ENCODE data around the gene ZNF750. TPM values are rescaled to one million over a fixed set of nuclear protein-coding genes. Genes with fewer than 3 reads are reported as not detected.

The ZNF750 gene
- total and polyA plus RNA-seq, 2 of the 13 experiments (the other 11 are each of a cell fraction or from before 2014, with no cell fraction given) = not detected

DNA sequence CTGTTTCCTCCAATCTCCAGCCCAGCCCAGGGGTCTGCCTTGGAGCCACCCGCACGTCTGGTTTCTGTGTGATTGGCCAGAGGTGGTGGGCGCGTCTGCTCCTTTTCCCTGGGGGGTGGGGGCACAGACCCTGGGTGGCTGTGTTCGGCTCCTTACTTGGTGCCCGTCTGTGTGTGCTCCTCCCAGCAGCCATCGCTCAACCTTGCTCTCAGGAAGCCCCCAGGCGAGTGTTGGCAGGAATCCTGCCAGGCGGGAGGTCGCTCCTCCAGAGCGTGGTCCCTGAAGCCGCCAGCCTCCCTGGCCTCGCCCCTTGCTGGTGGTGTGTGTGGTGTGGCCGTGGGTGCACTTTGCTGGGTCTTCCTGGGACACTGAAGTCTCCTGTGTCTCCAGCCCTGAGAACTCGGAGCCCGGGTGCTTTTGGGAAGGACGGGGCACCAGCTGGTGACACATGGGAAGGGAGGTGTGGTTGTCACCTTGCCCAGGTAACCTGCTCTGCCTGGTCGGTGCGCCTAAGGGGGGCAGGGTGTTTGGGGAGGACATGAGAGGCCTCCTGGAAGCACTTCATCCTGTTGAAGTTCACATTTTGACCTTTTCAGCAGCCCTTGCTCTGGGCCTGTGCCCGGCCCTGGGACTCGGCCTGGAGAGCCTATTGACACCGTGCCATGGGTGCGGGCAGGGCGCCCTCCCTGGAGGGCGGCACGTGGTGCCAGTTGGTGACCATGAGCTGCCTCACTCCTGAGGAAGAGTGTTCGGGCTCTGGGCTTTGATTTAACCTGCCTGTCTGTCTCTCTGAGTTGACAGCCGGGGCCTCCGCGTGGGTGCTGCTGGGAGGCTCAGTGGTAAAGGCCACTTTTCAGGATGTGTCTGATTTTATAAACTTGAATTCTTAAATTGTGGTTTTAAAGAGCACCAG lies 49.0 kb upstream of the ZNF750 start (continued):
- TF ChIP-seq SNAI1 (CRISPR knock-in tag; IDR thresholded peaks at IDR 0.05; ENCODE audit: borderline replicate concordance) (peak; percentile 70; the same call in 1 of the 2 replicates), ZNF431 (CRISPR knock-in tag; IDR thresholded peaks at IDR 0.05; ENCODE audit: borderline replicate concordance, low read depth) (no peak), TARDBP (CRISPR knock-in tag; IDR thresholded peaks at IDR 0.05) (no peak; the same call in 1 of the 2 replicates), ZNF251 (CRISPR knock-in tag; IDR thresholded peaks at IDR 0.05) (no peak), MEIS2 (CRISPR knock-in tag; IDR thresholded peaks at IDR 0.05) (no peak; the same call in 1 of the 2 replicates)

DNA sequence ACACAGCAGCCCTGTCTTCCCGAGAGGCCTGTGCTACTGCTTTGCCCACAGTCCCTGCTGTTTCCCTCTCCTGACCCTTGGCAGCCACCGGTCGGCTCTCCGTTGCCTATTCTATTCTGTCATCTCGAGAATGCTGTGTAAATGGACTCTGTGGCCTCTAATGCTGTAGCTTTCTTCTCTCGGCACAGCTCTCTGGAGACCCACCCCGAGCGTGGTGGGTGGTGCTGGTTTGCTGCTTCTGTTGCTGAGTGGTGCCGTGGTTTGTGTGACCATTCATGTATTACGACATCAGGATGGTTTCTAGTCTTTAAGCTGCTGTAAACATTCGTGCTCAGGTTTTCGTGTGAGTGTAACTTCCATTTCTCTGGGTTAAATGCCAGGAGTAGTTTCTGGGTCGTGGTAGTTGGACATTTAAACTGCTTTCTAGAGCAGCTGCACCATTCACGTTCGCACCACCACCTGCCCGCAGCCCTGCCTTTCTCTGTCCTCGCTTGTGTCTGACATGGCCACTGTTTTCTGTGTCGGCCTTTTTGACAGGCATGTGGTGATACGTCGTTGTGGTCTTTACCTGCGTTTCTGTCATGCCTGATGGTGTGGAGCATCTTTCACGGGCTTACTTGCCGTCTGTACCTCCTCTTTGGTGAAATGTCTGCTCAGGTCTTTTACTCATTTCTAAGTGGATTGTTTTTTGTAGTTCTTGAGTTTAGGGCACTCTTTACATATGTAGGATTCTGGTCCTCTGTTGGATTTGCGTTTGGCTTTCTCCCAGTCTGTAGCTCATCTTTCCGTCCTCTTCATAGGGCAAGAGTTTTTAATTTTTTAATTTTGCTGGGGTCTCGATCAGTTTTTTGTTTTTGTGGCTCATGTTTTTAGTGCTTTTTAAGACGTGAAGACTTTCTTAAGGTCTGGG lies 47.7 kb upstream of the ZNF750 start:
- H3K27me3 ChIP-seq (ENCODE audit: control insufficient read depth in 1 of 2, insufficient read depth in 2 of 2, low read length in 2 of 2) = no peaks in the 10 kb centered on the region
- no peak overlapping the region for H2AFZ ChIP-seq (ENCODE audit: low read length)
- in situ Hi-C loops (cut with HindIII; ENCODE audit: extremely low pct_ligation_motif_present, low pct_unique_long_range_greater_than_20kb) = no loop called here
- 45% methylated on average over 27 of the region's 27 CpGs for WGBS (ENCODE audit: low lambda C conversion rate)
- DNase-seq (ENCODE audit: low spot score) (peak; percentile 83), FAIRE-seq (peak; percentile 87), ATAC-seq (peak; percentile 59)
- peak overlapping the region; percentile 55 for H3K27ac ChIP-seq (ENCODE audit: extremely low read length, insufficient read depth, low read length)
- ChIA-PET CTCF (ENCODE audit: low intra/inter-chr PET ratio, low total read pairs) (no interaction called here), POLR2A (interaction anchor here (1.1 kb wide), 1 partner anchor 11 kb away, joined by 8 read pairs; no protein-coding TSS in a partner anchor)
- intact Hi-C loops (cut with micrococcal nuclease; ENCODE audit: unreplicated experiment) = no loop called here
- H3K4me1 ChIP-seq (ENCODE audit: insufficient read depth, low read length) = peaks cover 52% of the 10 kb centered on the region
- no peaks in the 10 kb centered on the region for H3K79me2 ChIP-seq (ENCODE audit: insufficient read depth, low read length)
- H3K4me2 ChIP-seq (ENCODE audit: low read depth, low read length) = peak overlapping the region; percentile 54
- H3K9ac ChIP-seq (ENCODE audit: insufficient read depth, low read depth, low read length) = peak overlapping the region; percentile 27
- peak overlapping the region in 1 of 3 experiments; percentile 14; a peak in 1 of 6 replicates for H3K4me3 ChIP-seq (replicated peaks in 1 of 3; ENCODE audit: insufficient read depth in 1 of 3, low read depth in 2 of 3, low read length in 3 of 3)
- no peaks in the 10 kb centered on the region for H3K9me3 ChIP-seq (ENCODE audit: low read length)
- BruUV-seq (replicated peaks) = no TSS peak
- no peaks in the 10 kb centered on the region for H4K20me1 ChIP-seq (ENCODE audit: insufficient read depth, low read length)
- H3K36me3 ChIP-seq (replicated peaks in 1 of 2; ENCODE audit: control insufficient read depth in 1 of 2, insufficient read depth in 2 of 2, low read length in 2 of 2) = peaks cover 0 to 6% of the 10 kb centered on the region in 2 experiments; a peak in 3 of 5 replicates
- TF ChIP-seq, protein P1, sequence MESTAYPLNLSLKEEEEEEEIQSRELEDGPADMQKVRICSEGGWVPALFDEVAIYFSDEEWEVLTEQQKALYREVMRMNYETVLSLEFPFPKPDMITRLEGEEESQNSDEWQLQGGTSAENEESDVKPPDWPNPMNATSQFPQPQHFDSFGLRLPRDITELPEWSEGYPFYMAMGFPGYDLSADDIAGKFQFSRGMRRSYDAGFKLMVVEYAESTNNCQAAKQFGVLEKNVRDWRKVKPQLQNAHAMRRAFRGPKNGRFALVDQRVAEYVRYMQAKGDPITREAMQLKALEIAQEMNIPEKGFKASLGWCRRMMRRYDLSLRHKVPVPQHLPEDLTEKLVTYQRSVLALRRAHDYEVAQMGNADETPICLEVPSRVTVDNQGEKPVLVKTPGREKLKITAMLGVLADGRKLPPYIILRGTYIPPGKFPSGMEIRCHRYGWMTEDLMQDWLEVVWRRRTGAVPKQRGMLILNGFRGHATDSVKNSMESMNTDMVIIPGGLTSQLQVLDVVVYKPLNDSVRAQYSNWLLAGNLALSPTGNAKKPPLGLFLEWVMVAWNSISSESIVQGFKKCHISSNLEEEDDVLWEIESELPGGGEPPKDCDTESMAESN (CRISPR knock-in tag; conservative IDR thresholded peaks at IDR 0.05) = peak; percentile 69
- TF ChIP-seq ADNP (CRISPR knock-in tag; IDR thresholded peaks at IDR 0.05) = no peak
- no peak for TF ChIP-seq RORA (CRISPR knock-in tag; IDR thresholded peaks at IDR 0.05)
- no peak for TF ChIP-seq ZNF775 (CRISPR knock-in tag; IDR thresholded peaks at IDR 0.05; ENCODE audit: borderline replicate concordance)
- TF ChIP-seq TGIF2 (CRISPR knock-in tag; IDR thresholded peaks at IDR 0.05) = peak; percentile 13; the same call in 1 of the 2 replicates
- TF ChIP-seq NR2F6 (IDR thresholded peaks at IDR 0.05) = no peak
- TF ChIP-seq NR2F6 (CRISPR knock-in tag; IDR thresholded peaks at IDR 0.05) = peak; percentile 65; the same call in 1 of the 2 replicates
- 0 out of 2 replicates have a peak, but pooled peaks have one; percentile 25 for TF ChIP-seq MIXL1 (CRISPR knock-in tag; IDR thresholded peaks at IDR 0.05)
- TF ChIP-seq MAZ (IDR thresholded peaks at IDR 0.05; ENCODE audit: borderline replicate concordance, low read depth, low read length) = no peak
- 0 out of 2 replicates have a peak, but pooled peaks have one; percentile 31 for TF ChIP-seq MAZ (CRISPR knock-in tag; IDR thresholded peaks at IDR 0.05; ENCODE audit: low read depth)
